Measurements from ENCODE around the gene DHPS.
"Not testable (repeated sequence)": the region's sequence is repeated elsewhere in the genome, so short reads cannot be mapped to it uniquely, and the experiment has no call there.

The DHPS gene

GRCh38 chr19:12705654-12706331 is 24.1 kb upstream of the DHPS start:
- DNase-seq (ENCODE audit: low read depth in 3 of 3, low spot score in 1 of 3), result no peak

- no peak for DNase-seq (ENCODE audit: low read depth in 3 of 3, low spot score in 1 of 3)
Observed at GRCh38 chr19:12705169-12705568, 23.5 kb upstream of the DHPS start.

GRCh38 chr19:12703046-12703445 is 21.4 kb upstream of the DHPS start:
- DNase-seq (ENCODE audit: low read depth in 3 of 3, low spot score in 1 of 3), result no peak

GRCh38 chr19:12701596-12702282 is 20.1 kb upstream of the DHPS start:
- DNase-seq (ENCODE audit: low read depth in 3 of 3, low spot score in 1 of 3), result no peak

GRCh38 chr19:12698138-12698537 is 16.5 kb upstream of the DHPS start:
- DNase-seq (ENCODE audit: low read depth in 3 of 3, low spot score in 1 of 3), result no peak

GRCh38 chr19:12697425-12697824 is 15.7 kb upstream of the DHPS start:
- DNase-seq (ENCODE audit: low read depth in 3 of 3, low spot score in 1 of 3), result not testable (repeated sequence)

- DNase-seq (ENCODE audit: low read depth in 3 of 3, low spot score in 1 of 3), result peak; percentile 90 to 99 (median 91)
Observed at GRCh38 chr19:12696366-12697335, 15.0 kb upstream of the DHPS start, which contains the start of gene FBXW9. Gene FBXW9 (minus strand): TSS chr19:12696631. CDS start chr19:12696581, 50 bp downstream.

- no peak for DNase-seq (ENCODE audit: low read depth in 3 of 3, low spot score in 1 of 3)
Observed at GRCh38 chr19:12695997-12696365, 14.3 kb upstream of the DHPS start.

GRCh38 chr19:12695514-12695913 is 13.8 kb upstream of the DHPS start:
- no peak for DNase-seq (ENCODE audit: low read depth in 3 of 3, low spot score in 1 of 3)

- DNase-seq (ENCODE audit: low read depth in 3 of 3, low spot score in 1 of 3), result no peak
Observed at GRCh38 chr19:12695096-12695495, 13.4 kb upstream of the DHPS start.

GRCh38 chr19:12694641-12695040 is 13.0 kb upstream of the DHPS start:
- DNase-seq (ENCODE audit: low read depth in 3 of 3, low spot score in 1 of 3), result no peak

GRCh38 chr19:12692960-12693359 is 11.3 kb upstream of the DHPS start:
- DNase-seq (ENCODE audit: low read depth in 3 of 3, low spot score in 1 of 3), result no peak

GRCh38 chr19:12689581-12690216 is 8.0 kb upstream of the DHPS start:
- no peak for DNase-seq (ENCODE audit: low read depth in 3 of 3, low spot score in 1 of 3)

- no peak for DNase-seq (ENCODE audit: low read depth in 3 of 3, low spot score in 1 of 3)
Observed at GRCh38 chr19:12689012-12689411, 7.3 kb upstream of the DHPS start.

GRCh38 chr19:12687496-12688196 is 6.0 kb upstream of the DHPS start, which contains the start of gene GNG14:
Gene GNG14 (plus strand): TSS chr19:12687998. CDS start chr19:12688049, 51 bp downstream.
- no peak for DNase-seq (ENCODE audit: low read depth in 3 of 3, low spot score in 1 of 3)

- no peak for DNase-seq (ENCODE audit: low read depth in 3 of 3, low spot score in 1 of 3)
Observed at GRCh38 chr19:12685831-12686230, 4.2 kb upstream of the DHPS start.

GRCh38 chr19:12680034-12680433 is 1.6 kb downstream of the DHPS start:
- no peak for DNase-seq (ENCODE audit: low read depth in 3 of 3, low spot score in 1 of 3)

- DNase-seq (ENCODE audit: low read depth in 3 of 3, low spot score in 1 of 3), result not testable (repeated sequence)
Observed at GRCh38 chr19:12678039-12678438, 3.6 kb downstream of the DHPS start.

- DNase-seq (ENCODE audit: low read depth in 3 of 3, low spot score in 1 of 3), result no peak
Observed at GRCh38 chr19:12676928-12677327, 4.8 kb downstream of the DHPS start.

- peak; percentile 62 to 82 (median 63) for DNase-seq (ENCODE audit: low read depth in 3 of 3, low spot score in 1 of 3)
Observed at GRCh38 chr19:12676384-12676792, 5.3 kb downstream of the DHPS start.
